ENCODE results near the gene DPF1.

The DPF1 gene

DNA sequence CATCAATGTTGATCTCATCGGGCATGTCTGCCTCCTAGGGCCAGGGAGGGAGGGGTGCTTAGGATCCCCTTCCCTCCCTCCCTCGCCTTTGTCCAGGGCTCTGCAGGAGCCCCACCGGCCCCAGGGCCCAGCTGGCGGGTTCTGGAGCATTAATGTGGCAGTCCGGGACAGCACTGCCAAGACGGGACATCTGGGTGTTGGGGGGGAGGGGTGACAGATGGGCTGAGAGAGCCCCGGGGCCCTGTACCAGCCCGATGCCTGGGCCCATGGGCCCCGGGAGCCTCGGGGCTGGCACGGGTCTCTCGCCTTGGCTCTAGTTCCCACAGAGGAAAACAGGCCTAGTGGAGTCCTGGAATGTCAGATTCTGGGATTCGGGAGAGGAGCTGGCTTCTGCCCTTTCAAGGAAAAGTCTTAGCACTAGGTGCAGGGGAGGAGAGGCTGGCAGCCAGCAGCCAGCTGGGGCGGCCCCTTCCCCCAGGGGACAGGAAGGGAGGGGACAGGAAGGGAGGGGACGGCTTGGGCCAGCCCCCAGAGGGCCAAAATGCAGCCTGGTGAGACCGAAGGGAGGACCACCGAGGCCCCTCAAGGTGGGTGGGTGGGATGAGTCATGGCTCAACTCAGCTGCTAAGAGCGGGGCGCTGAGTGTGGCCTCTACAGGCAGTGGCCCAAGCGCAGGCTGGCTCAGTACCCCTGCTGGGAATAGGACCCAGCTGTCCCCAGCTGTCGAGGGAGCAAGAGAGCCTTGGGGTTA lies 29.1 kb upstream of the DPF1 start:
- peak; percentile 51 to 94 for DNase-seq
- H3K4me3 ChIP-seq, result peak overlapping the region; percentile 79 to 94
- TF ChIP-seq, protein P1, sequence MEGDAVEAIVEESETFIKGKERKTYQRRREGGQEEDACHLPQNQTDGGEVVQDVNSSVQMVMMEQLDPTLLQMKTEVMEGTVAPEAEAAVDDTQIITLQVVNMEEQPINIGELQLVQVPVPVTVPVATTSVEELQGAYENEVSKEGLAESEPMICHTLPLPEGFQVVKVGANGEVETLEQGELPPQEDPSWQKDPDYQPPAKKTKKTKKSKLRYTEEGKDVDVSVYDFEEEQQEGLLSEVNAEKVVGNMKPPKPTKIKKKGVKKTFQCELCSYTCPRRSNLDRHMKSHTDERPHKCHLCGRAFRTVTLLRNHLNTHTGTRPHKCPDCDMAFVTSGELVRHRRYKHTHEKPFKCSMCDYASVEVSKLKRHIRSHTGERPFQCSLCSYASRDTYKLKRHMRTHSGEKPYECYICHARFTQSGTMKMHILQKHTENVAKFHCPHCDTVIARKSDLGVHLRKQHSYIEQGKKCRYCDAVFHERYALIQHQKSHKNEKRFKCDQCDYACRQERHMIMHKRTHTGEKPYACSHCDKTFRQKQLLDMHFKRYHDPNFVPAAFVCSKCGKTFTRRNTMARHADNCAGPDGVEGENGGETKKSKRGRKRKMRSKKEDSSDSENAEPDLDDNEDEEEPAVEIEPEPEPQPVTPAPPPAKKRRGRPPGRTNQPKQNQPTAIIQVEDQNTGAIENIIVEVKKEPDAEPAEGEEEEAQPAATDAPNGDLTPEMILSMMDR (IDR thresholded peaks at IDR 0.05), result no peak
- H3K4me1 ChIP-seq, result peaks cover 0 to 64% (median 42%) of the 10 kb centered on the region in 4 donors
- H3K27me3 ChIP-seq, result no peaks in the 10 kb centered on the region
- peak overlapping the region; percentile 95 to 96 for H3K27ac ChIP-seq
- no peaks in the 10 kb centered on the region for H3K9me3 ChIP-seq
- H3K36me3 ChIP-seq, result peaks cover 4 to 29% (median 7%) of the 10 kb centered on the region in 3 donors
- intact Hi-C loops (cut with DNase I; ENCODE audit: low total_unique reads), result no loop called here

DNA sequence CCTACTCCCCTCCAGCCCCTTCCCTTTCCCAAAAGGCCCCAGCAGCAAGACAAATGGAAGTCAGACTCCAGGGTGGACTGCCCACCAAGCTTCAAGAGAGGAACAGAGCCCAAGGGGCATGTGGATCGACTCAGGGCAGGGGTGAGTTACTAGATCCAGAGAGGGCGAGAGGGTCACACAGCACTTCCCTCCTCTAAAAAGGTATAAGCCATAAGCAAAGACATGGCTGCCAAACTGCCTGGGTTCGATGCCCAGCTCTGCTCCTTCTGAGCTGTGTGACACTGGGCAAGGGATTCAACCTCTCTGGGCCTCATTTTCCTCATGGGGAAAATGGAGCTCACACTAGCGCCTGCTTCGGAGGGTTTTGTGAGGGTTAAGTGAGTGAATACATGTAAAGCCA lies 28.4 kb upstream of the DPF1 start:
- H3K4me3 ChIP-seq, result peak overlapping the region; percentile 79 to 94
- H3K27me3 ChIP-seq, result no peaks in the 10 kb centered on the region
- intact Hi-C loops (cut with DNase I; ENCODE audit: low total_unique reads), result no loop called here
- DNase-seq, result no peak
- H3K4me1 ChIP-seq, result peaks cover 0 to 71% (median 49%) of the 10 kb centered on the region in 4 donors
- no peaks in the 10 kb centered on the region for H3K9me3 ChIP-seq
- peaks cover 4 to 29% (median 8%) of the 10 kb centered on the region in 3 donors for H3K36me3 ChIP-seq
- H3K27ac ChIP-seq, result peak overlapping the region; percentile 95 to 96
- TF ChIP-seq, protein P1 (IDR thresholded peaks at IDR 0.05), result no peak

DNA sequence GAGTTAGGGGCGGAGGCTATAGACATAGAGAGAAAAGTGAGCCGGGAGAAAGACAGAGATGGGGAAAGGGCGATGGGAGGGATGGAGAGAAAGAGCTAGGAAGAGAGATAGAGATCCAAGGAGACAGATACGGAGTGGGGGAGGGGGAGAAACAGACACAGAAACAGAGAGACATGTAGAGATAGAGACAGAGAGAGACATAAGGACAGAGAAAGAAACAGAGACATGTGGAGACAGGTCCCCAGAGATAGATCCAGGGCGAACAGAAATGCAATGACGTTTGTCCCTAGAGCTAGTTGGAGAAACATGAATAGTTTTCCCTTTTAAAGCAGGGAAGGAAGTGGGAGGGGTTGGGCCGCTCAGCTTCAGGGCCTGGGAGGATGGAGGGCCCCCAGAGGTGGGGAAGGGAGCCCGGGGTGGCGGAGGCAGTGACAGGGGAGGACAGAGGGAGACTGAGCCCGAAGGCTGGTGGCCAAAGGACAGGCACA lies 27.6 kb upstream of the DPF1 start:
- Histone ChIP-seq H3K4me3 (peak overlapping the region; percentile 79 to 94), H3K4me1 (peaks cover 0 to 75% (median 52%) of the 10 kb centered on the region in 4 donors), H3K27ac (peak overlapping the region; percentile 95 to 96), H3K9me3 (no peaks in the 10 kb centered on the region), H3K27me3 (no peaks in the 10 kb centered on the region), H3K36me3 (peaks cover 4 to 29% (median 8%) of the 10 kb centered on the region in 3 donors)
- TF ChIP-seq, protein P1 (IDR thresholded peaks at IDR 0.05), result no peak
- DNase-seq, result peak; percentile 73 to 94
- intact Hi-C loops (cut with DNase I; ENCODE audit: low total_unique reads), result no loop called here

DNA sequence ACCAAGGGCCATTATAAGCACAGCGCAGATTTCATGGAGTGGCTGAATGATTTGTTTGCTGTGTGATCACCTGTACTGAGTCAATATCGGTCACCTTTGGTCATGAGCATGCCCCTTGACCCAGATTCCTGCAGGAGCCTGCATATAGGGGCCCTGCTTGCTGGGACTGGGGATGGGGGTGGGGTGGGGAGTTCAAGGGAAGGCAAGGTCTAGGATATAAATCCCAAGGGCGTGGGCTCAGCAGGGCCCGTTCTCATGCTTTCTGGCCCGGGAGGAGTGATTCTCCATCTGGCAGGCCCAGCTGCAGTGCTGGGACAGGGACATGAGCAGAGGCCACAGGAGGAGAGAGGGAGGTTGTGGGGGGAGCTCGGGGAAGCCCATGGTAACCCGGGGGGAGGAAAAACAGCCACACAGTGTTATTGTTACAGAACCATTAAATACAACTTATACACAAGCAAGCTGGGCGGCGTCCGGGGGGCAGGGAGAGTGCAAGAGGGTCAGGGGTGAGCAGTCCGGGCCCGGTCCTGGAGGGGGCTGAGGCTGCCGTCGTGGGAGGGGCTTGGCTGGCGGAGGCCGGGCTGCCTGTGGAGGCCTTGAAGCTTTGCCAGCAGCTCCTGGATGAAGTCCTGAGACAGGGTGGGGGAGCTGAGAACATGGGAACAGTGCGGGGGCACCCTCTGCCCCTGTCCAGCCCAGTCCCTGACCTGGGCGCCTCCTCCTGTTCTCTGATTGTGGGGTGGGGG lies 27.0 kb upstream of the DPF1 start:
- H3K27ac ChIP-seq, result peak overlapping the region; percentile 95 to 96
- H3K9me3 ChIP-seq, result no peaks in the 10 kb centered on the region
- DNase-seq, result peak; percentile 64 to 93
- no peaks in the 10 kb centered on the region for H3K27me3 ChIP-seq
- peaks cover 4 to 29% (median 8%) of the 10 kb centered on the region in 3 donors for H3K36me3 ChIP-seq
- intact Hi-C loops (cut with DNase I; ENCODE audit: low total_unique reads), result no loop called here
- peak overlapping the region; percentile 79 to 94 for H3K4me3 ChIP-seq
- TF ChIP-seq, protein P1 (IDR thresholded peaks at IDR 0.05), result no peak
- H3K4me1 ChIP-seq, result peaks cover 0 to 80% (median 54%) of the 10 kb centered on the region in 4 donors

DNA sequence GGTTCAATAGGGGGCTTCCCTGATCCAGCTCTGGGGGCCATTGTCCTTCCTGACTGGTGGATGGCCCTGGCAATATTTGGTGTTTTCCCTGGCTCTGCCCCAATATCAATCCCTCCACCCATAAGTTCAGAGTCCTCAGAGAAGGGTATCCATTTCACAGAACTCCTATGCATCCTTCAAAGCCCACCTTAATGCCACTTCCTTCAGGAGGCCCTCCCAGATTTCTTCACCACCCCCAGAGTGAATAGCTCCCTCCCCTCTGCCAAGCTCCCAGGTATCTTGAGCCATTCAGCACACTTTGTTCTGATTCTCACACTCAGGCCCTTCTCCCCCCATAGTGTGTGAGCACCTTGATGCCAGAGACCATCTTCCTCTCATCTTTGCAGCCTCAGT lies 26.4 kb upstream of the DPF1 start:
- TF ChIP-seq, protein P1 (IDR thresholded peaks at IDR 0.05), result no peak
- no peak for DNase-seq
- H3K36me3 ChIP-seq, result peaks cover 4 to 29% (median 8%) of the 10 kb centered on the region in 3 donors
- peak overlapping the region; percentile 79 to 94 for H3K4me3 ChIP-seq
- H3K27me3 ChIP-seq, result no peaks in the 10 kb centered on the region
- intact Hi-C loops (cut with DNase I; ENCODE audit: low total_unique reads), result no loop called here
- peak overlapping the region; percentile 95 to 96 for H3K27ac ChIP-seq
- H3K4me1 ChIP-seq, result peaks cover 0 to 86% (median 57%) of the 10 kb centered on the region in 4 donors
- H3K9me3 ChIP-seq, result no peaks in the 10 kb centered on the region
